DMS153 (cell line): ENCODE data around the gene OR2F2.

Experiments used
- DNase-seq: peaks from one replicate; lab custom pipeline; 2025; lab: John Stamatoyannopoulos, UW

Gene OR2F2

DNA sequence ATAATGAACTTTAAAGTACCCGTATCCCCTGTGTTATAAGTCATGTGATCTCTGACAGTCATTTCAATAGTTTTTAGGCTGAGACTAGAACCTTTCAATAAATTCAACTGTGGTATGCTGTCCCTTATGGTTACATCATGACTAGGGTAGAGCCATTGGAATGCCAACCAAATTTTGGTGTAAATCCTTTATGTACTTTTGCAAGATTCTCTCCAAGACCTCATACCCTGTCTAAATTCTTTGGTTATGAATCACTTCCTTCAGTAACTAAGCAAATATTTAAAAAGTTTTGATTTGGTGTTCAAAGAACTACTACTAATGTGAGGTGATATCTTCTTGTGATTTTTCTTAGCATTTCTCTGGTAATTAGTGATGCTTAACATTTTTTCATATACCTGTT, 44.3 kb downstream of the OR2F2 start:
- no peak for DNase-seq

DNA sequence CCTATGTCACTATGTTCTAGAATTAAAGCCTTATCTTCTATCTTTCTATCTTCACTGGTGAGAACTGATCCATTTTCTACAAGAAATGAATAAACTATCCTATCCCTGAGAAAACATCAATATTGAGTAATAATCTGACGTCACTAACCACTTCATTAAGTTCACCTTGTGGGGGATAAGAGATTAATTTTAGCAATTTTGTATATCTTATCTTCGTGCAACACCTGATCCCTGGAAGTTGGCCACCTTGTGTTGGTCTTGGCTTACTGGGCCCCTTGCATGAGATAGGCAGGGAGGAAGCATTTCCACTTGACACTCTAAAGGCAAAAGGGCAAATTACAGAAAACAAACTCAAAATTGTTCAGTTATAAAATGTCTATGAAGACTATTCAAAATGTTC, 45.0 kb downstream of the OR2F2 start:
- no peak for DNase-seq

DNA sequence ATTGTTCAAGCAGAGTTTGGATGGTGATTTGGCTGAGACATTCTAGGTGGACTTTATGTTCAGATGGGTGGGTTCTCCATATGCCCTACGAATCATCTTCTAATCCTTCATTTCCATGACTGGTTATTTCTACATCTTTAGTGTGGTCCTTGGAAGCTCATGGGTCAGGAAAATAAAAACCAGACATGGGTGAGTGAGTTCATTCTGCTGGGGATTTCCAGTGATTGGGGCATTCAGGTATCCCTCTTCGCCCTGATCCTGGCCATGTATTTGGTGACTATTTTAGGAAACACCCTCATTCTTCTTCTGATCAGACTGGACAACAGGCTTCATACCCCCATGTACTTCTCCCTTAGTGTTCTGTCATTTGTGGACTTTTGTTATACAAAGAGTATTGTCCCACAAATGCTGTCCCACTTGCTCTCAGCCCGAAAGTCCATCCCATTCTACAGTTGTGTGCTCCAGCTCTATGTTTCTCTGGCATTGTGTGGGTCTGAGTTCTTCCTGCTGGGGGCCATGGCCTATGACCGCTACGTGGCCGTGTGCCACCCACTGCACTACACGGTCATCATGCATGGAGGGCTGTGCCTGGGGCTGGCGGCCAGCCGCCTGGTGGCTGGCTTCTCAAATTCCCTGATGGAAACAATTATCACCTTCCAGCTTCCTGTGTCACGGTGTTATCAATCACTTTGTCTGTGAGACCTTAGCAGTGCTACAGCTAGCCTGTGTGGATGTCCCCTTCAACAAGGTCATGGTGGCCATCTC, 45.9 kb downstream of the OR2F2 start:
- DNase-seq: no peak

DNA sequence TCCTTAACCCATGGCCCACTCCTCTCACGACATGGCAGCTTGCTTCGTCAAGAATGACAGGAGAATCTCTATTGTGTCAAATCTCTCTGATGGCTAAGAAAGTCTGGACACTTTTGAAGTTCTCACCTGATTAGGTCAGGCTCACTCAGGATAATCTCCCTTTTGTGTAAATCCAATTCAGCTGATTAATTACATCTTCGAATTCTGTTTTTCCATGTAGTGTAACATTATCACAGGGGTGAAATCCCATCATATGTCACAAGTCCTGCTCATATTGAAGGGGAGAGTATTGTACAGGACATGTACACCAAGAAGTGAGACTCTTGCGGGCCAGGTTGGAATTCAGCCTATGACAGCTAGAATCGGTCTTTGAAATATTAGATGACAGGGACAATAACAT, 48.9 kb downstream of the OR2F2 start:
- DNase-seq: no peak
